ENCODE data around the gene PRUNE2.

PRUNE2 gene

DNA sequence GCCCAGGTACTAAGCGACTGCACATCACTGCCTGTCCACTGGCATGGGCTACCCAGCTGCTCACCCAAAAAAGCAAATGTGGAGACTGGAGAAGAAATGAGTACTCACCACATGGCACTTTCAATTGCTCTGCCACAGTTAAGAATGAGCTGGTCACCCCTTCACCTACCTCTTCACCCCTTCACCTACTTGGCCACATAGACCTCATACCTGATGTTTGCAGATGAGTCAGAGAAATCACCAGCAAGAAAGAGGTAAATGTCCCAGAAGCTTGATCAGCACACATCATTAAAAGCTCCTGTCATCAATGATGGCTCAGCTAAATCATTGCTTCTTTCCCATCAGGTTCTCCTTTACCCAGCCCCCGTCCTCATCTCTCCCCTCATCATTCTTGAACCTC is 7.6 kb upstream of the PRUNE2 start:
- Mint-ChIP-seq H3K36me3 (ENCODE audit: low read depth) (no peaks in the 10 kb centered on the region), H3K27ac (no peak overlapping the region), H3K9me3 (no peaks in the 10 kb centered on the region), H3K4me3 (no peak overlapping the region), H3K4me1 (ENCODE audit: low read depth) (peaks cover 2% of the 10 kb centered on the region), H3K27me3 (peaks cover 56% of the 10 kb centered on the region)
- no peak for DNase-seq

DNA sequence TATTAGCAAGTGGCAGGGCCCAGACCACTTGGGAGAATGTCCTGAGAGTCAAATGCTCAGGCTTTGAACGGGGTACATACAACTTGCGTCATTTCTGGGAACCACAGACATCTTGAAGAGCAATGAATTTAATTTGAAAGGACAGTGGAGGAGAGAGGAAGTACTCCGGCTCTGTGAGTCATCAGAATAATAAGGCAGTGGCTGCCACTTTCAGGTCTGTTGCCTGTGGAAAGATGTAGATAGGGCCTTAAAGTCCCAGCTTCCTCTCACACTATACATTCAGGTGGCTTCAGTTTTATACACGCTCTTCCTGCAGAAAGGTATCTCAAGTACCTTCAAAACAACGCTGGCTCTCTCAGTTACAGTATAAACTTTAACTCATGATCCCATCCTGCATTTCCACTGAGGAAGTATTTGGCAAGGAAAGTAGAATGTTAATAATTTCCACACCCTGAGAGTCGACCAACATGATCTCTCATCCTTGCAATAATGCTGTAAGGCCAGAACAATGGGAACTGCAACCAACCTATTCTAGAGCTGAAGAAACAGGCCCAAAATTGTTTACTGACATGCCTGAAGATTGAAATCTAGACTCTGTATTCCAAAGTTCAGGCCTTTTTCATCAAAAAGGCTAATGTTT is 6.8 kb upstream of the PRUNE2 start:
- H3K27ac Mint-ChIP-seq: peak overlapping the region; percentile 35
- no peaks in the 10 kb centered on the region for H3K9me3 Mint-ChIP-seq
- H3K27me3 Mint-ChIP-seq: peaks cover 54% of the 10 kb centered on the region
- peaks cover 2% of the 10 kb centered on the region for H3K4me1 Mint-ChIP-seq (ENCODE audit: low read depth)
- DNase-seq: no peak
- no peak overlapping the region for H3K4me3 Mint-ChIP-seq
- no peaks in the 10 kb centered on the region for H3K36me3 Mint-ChIP-seq (ENCODE audit: low read depth)

DNA sequence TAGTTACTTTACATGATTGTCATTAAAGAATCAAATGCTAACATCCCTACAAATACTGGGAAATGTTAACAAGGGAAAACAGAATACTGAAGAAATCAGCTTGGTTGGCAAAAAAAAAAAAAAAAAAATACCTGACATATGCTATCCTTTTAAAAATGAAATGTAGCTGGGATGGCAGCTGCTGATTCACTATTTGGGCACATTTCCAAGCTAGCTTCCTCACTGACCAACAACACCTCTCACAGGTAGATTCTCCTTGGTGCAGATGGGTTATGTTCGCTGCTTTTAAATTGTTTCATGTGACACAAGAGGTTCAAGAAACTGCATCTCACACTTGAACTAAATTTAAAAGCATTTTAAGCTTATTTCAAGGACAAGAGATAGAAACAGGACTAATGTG is 6.1 kb upstream of the PRUNE2 start:
- Mint-ChIP-seq H3K27ac (no peak overlapping the region), H3K4me1 (ENCODE audit: low read depth) (peaks cover 2% of the 10 kb centered on the region), H3K27me3 (peaks cover 58% of the 10 kb centered on the region), H3K9me3 (no peaks in the 10 kb centered on the region), H3K36me3 (ENCODE audit: low read depth) (no peaks in the 10 kb centered on the region), H3K4me3 (no peak overlapping the region)
- no peak for DNase-seq

DNA sequence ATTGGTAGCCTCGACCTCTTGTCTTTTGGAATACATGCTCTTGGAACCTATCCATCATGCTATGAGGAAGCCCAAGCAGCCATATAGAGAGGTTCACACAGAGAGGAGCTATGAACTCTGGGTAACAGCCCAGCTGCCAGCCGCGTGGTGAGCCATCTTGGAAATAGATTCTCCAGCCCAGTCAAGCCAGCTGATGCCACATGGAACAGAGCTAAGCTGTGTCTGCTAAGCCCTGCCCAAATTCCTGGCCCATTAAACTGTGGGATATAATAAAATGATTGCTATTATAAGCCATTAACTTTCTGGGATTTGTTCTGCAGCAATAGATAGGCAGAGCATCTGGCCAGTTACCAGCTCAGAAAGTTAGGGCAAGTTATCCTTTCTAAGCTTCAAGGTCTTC is 4.9 kb upstream of the PRUNE2 start:
- Mint-ChIP-seq H3K36me3 (ENCODE audit: low read depth) (no peaks in the 10 kb centered on the region), H3K4me1 (ENCODE audit: low read depth) (peaks cover 4% of the 10 kb centered on the region), H3K9me3 (no peaks in the 10 kb centered on the region), H3K27me3 (peaks cover 60% of the 10 kb centered on the region), H3K27ac (no peak overlapping the region), H3K4me3 (no peak overlapping the region)
- no peak for DNase-seq

DNA sequence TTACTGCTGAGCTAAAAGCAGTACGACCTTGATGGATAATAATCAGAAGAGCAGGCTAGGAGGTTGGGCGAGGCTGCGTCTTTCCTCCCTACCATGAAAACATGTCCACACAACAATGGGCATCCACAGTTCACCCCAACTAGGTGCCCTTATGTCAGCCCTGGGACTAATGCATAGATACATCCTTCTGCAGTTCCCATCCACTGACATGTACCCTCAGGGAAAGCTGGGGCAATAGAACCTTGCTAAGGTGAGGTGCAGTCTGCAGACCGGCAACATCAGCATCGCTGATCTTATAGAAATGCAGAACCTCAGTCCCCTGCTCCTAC is 697 bp upstream of the PRUNE2 start:
- no peak for DNase-seq
- Mint-ChIP-seq H3K4me3 (no peak overlapping the region), H3K27me3 (peaks cover 70% of the 10 kb centered on the region), H3K4me1 (ENCODE audit: low read depth) (peaks cover 2% of the 10 kb centered on the region), H3K27ac (no peak overlapping the region), H3K36me3 (ENCODE audit: low read depth) (no peaks in the 10 kb centered on the region), H3K9me3 (no peaks in the 10 kb centered on the region)

DNA sequence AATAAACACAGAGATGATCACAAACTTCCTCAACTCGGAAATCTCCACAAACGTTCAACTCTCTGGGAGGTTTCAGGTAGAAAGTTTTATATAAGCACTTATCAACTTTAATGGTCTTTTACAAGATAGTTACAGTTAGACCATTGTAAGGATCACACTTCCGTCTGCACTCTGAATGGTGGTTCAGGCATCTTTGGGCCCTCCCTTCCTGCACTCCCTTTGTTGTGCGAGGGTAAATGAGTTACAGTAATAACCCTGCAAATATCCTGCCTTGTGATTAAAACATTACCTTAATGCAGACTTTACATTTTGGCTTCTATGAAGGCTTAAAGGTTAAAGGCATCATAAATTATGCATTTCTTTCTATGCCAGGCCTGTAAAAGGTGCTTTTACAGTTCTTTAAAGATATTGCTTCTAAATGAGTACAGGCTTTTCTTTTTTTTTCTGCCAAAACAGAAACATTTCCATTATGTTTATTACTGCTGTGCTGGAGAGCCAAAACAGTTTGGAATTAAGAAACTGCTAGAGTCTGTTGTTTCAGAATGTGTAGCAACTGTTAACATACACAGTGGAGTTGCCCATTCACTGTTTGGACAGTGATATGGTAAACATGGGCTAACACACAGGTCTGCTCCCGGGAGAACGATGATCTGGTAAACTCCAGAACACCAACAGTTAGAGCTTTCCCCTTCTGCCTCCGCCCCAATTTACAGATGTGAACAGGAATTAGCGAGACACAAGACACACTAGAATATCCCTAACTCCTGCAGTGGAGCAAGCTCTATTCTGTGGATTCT is 1.1 kb downstream of the PRUNE2 start:
- no peak for DNase-seq
- Mint-ChIP-seq H3K27me3 (peaks cover 60% of the 10 kb centered on the region), H3K36me3 (ENCODE audit: low read depth) (no peaks in the 10 kb centered on the region), H3K4me1 (ENCODE audit: low read depth) (peaks cover 2% of the 10 kb centered on the region), H3K4me3 (no peak overlapping the region), H3K27ac (no peak overlapping the region), H3K9me3 (no peaks in the 10 kb centered on the region)

DNA sequence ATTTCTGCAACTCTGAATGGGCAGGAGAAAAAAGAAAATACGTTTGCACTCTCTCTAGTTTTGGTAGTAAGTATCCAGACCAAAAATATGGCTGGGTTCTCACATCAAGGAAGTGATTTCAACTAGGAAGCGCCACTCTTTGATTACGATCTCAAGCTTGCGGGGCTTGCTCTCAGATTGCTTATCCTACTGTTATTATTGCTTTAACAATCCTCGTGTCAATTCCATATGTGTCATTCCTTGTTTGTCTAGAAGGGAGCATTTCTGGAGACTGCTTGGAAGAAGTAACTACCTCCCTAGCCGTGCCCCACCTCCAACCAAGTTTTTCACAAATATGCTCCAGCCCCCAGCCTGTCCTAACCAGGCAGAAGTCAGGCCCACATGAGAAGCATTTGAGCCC is 3.5 kb downstream of the PRUNE2 start:
- Mint-ChIP-seq H3K36me3 (ENCODE audit: low read depth) (no peaks in the 10 kb centered on the region), H3K4me3 (no peak overlapping the region), H3K27ac (no peak overlapping the region), H3K27me3 (peaks cover 50% of the 10 kb centered on the region), H3K4me1 (ENCODE audit: low read depth) (peaks cover 2% of the 10 kb centered on the region), H3K9me3 (no peaks in the 10 kb centered on the region)
- no peak for DNase-seq

DNA sequence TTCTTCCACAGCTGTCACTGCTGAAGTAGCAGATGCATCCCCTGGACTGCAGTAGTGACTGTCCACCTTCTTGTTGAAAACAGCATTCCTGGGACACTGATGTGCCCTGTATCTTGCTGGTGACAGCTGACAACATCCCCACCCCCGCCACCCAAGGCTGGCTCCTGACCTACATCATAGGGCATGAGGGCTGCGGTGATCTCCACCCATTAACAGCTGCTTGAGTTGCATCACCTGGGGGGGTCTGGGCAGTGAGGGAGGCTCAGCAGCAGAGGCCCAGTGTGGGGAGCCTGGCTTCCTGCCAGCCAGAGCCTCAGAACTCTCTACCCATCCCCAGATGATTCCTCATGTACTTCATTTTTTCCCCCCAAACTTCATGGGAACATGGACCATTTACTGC is 4.1 kb downstream of the PRUNE2 start:
- Mint-ChIP-seq H3K4me3 (no peak overlapping the region), H3K27ac (no peak overlapping the region), H3K36me3 (ENCODE audit: low read depth) (no peaks in the 10 kb centered on the region), H3K4me1 (ENCODE audit: low read depth) (peaks cover 2% of the 10 kb centered on the region), H3K9me3 (no peaks in the 10 kb centered on the region), H3K27me3 (peaks cover 47% of the 10 kb centered on the region)
- no peak for DNase-seq

DNA sequence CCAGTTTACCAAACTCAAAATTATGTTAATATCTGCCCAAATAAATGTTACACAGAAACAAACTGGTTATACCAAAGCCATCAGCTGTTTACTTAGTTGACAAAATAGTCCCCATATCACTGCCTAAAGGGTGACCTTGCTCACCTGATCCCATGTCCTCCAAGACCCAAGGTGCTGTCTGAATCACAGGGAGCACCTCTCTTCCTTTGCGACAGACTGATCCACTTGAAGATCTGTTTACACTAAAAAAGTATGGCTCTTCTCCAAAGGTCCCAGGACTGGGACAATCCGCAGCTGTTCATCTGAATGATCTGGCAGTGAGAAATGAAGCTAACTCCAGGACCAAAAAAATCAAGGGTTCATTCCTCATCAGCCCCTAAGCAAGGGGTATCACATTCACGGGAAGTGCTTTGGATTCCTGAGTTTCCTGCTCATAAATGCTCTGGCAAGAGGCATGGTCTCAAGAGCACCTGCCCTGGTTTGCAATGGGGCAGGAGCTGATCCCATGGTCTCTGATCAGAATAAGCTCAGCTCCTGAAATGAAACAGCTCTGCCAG is 5.0 kb downstream of the PRUNE2 start:
- no peak for DNase-seq
- H3K36me3 Mint-ChIP-seq (ENCODE audit: low read depth): no peaks in the 10 kb centered on the region
- no peak overlapping the region for H3K27ac Mint-ChIP-seq
- H3K27me3 Mint-ChIP-seq: peaks cover 40% of the 10 kb centered on the region
- H3K4me1 Mint-ChIP-seq (ENCODE audit: low read depth): no peaks in the 10 kb centered on the region
- no peaks in the 10 kb centered on the region for H3K9me3 Mint-ChIP-seq
- H3K4me3 Mint-ChIP-seq: no peak overlapping the region

DNA sequence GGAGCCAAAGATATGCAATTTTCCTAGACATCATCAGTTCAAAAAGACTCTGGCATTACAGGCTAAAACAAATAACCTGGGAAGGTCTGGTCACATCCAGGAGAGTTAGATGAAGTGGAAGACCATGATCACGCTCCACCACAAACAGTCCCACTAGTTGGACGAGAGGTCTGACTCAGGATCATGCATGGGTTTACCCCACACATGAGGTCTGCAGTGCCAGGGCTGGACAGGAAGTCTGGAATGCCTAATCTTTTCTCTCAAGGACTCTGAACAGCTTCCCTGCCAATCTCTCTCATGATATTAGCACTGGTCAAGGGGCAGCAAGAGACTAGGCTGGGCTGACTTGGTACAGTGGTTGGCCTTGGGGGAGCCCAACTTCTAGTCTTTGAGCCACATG is 7.1 kb downstream of the PRUNE2 start:
- DNase-seq: no peak
- Mint-ChIP-seq H3K9me3 (no peaks in the 10 kb centered on the region), H3K4me3 (no peak overlapping the region), H3K27ac (no peak overlapping the region), H3K36me3 (ENCODE audit: low read depth) (no peaks in the 10 kb centered on the region), H3K4me1 (ENCODE audit: low read depth) (no peaks in the 10 kb centered on the region), H3K27me3 (peaks cover 25% of the 10 kb centered on the region)

DNA sequence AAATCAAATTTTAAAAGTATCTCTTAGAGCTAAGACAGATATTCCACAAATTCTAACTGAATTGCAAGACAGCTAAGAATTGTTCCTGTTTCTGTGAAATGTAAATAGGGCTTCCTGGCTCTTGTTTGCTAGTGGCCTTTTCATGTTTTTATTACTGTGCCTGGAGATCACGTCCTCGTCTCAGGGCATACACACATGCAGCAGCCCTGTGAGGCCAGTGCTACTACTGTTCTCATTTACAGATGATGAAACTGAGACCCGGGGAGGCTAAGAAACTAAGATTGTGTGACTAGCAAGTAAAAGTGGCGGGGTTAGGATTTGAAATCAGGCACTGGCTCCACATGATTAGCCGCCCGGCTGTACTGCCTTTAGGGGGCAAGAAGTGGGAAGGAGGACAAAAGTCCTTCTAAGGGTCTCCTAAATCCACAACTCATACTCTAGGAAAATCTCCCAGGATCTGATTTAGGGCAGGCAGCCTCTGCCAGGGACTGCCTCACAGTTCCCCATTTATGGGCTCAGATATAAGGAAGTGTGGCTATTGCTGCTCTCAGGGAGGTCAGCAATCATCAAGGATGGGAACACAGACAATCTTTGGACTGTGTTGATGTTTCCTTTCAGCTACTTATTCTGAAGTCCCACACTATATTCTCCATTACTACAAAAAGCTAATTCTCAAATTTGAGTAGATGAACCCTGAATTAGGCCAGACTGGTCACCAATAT is 7.9 kb downstream of the PRUNE2 start:
- H3K27me3 Mint-ChIP-seq: peaks cover 24% of the 10 kb centered on the region
- H3K9me3 Mint-ChIP-seq: no peaks in the 10 kb centered on the region
- no peak for DNase-seq
- H3K4me1 Mint-ChIP-seq (ENCODE audit: low read depth): no peaks in the 10 kb centered on the region
- no peaks in the 10 kb centered on the region for H3K36me3 Mint-ChIP-seq (ENCODE audit: low read depth)
- no peak overlapping the region for H3K4me3 Mint-ChIP-seq
- no peak overlapping the region for H3K27ac Mint-ChIP-seq

DNA sequence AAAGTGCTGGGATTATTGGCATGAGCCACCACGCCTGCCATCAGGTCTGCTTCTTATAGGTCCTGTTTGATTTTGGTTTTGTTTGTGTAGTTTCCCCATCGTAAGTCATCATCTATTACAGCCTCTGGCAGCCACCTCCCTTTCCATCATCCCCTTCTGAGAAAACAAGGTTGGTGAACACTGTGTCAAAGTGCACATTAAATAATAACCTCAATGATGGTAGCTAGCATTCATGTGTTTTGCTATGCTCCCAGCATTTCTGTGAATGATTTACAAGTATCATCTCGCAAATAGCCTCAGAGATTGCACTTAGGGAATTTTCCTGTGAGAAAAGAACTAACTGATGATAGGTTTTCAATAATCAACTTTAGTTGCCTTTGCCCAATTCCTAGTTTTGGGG is 9.9 kb downstream of the PRUNE2 start:
- Mint-ChIP-seq H3K27ac (no peak overlapping the region), H3K9me3 (no peaks in the 10 kb centered on the region), H3K4me3 (no peak overlapping the region), H3K36me3 (ENCODE audit: low read depth) (no peaks in the 10 kb centered on the region), H3K27me3 (peaks cover 19% of the 10 kb centered on the region), H3K4me1 (ENCODE audit: low read depth) (no peaks in the 10 kb centered on the region)
- no peak for DNase-seq

DNA sequence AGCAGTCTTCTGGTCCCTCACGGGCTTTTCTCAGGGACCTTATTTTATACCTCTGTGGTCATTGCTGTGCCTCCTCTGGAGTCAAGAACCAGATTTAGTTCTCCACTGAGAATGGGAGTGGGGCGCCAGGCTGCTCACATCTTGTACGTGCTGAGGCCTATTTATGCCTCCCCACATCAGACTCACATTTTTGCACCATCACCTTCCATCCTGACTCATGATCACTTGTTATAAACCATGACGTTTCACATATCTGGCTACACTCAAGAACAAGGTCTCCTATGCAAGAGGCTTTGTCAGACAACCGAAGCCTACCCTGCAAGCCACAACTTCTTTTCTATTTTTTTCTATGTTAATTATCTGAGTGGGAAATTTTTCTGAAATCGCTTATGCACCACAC is 10.7 kb downstream of the PRUNE2 start:
- peaks cover 14% of the 10 kb centered on the region for H3K27me3 Mint-ChIP-seq
- no peaks in the 10 kb centered on the region for H3K9me3 Mint-ChIP-seq
- H3K36me3 Mint-ChIP-seq (ENCODE audit: low read depth): no peaks in the 10 kb centered on the region
- H3K27ac Mint-ChIP-seq: no peak overlapping the region
- H3K4me1 Mint-ChIP-seq (ENCODE audit: low read depth): no peaks in the 10 kb centered on the region
- no peak for DNase-seq
- no peak overlapping the region for H3K4me3 Mint-ChIP-seq

DNA sequence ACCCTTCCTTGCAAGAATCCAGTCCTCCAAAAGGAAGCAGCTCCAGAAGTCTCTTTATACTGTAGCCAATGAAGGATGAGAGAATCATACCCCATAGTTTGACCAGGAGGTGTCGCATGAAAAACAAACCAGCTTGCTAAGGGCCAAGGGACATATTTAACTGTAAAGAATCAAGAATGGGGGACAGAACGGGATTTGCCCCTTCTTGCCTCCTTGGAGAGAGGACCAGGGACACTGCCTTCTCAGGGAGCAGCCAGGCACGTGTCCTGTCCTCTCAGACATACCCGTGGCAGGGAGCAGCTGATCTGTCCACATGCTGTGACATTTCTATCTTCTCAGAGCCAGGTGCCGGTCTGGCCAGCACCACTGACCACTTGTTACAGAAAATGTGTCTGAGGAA is 11.7 kb downstream of the PRUNE2 start:
- DNase-seq: no peak
- Mint-ChIP-seq H3K4me3 (no peak overlapping the region), H3K9me3 (no peaks in the 10 kb centered on the region), H3K27me3 (peaks cover 11% of the 10 kb centered on the region), H3K4me1 (ENCODE audit: low read depth) (no peaks in the 10 kb centered on the region), H3K27ac (no peak overlapping the region), H3K36me3 (ENCODE audit: low read depth) (no peaks in the 10 kb centered on the region)

DNA sequence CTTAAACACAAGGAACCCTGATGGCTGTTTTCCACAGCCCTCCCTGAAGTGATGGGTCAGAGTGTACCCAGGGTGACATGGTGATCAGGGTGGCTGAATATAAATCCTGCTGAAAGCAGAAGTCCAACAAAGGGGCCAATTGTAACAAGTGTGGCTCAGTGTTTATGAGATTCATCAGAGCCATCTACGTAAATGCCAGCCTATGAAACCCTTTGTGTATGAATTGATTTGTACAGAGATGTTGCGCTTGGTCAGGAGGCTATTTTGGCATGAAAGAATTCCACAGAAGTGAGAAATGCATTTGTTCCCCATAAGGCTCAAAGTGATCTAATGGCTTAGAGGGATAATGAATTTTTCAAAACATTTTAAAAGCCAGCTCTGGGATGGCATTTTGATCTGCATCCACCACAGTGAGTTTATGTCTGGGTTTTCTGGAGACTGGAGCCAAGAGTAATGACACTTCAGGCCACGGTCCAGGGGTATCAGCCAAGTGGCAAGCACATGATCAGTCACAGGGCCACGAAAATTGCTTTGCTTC is 12.4 kb downstream of the PRUNE2 start:
- no peak overlapping the region for H3K4me3 Mint-ChIP-seq
- H3K9me3 Mint-ChIP-seq: no peaks in the 10 kb centered on the region
- H3K27me3 Mint-ChIP-seq: peaks cover 11% of the 10 kb centered on the region
- H3K27ac Mint-ChIP-seq: no peak overlapping the region
- no peaks in the 10 kb centered on the region for H3K4me1 Mint-ChIP-seq (ENCODE audit: low read depth)
- H3K36me3 Mint-ChIP-seq (ENCODE audit: low read depth): no peaks in the 10 kb centered on the region
- DNase-seq: no peak

All from activated T-cell treated with anti-CD3 and anti-CD28 coated beads, Interleukin-2, amount 50 U/mL, for 24 hours (primary cell).